Ovary (tissue), 3 donors: ENCODE data around the gene ALDH3B2.

Experiments
- POLR2A ChIP-seq: fragments of 450-650 bp; IDR thresholded peaks from one replicate; pipeline ENCODE4 v1.6.1; 2017; ENCODE audit warnings: antibody characterized with exemption, mild to moderate bottlenecking, moderate library complexity
- TF ChIP-seq, protein P1 (sequence below), 3 donors: fragments of 450-650 bp in 2 of 3; fragments of 200-600 bp in 1 of 3; IDR thresholded peaks; one replicate each; pipeline versions ENCODE4 v1.5.1 to v1.8.0; 2016 to 2022; ENCODE audit warnings: antibody characterized with exemption in 3 of 3, mild to moderate bottlenecking in 1 of 3
- donor health status: DM: no; HTN: no; CAD: no.

DNA sequence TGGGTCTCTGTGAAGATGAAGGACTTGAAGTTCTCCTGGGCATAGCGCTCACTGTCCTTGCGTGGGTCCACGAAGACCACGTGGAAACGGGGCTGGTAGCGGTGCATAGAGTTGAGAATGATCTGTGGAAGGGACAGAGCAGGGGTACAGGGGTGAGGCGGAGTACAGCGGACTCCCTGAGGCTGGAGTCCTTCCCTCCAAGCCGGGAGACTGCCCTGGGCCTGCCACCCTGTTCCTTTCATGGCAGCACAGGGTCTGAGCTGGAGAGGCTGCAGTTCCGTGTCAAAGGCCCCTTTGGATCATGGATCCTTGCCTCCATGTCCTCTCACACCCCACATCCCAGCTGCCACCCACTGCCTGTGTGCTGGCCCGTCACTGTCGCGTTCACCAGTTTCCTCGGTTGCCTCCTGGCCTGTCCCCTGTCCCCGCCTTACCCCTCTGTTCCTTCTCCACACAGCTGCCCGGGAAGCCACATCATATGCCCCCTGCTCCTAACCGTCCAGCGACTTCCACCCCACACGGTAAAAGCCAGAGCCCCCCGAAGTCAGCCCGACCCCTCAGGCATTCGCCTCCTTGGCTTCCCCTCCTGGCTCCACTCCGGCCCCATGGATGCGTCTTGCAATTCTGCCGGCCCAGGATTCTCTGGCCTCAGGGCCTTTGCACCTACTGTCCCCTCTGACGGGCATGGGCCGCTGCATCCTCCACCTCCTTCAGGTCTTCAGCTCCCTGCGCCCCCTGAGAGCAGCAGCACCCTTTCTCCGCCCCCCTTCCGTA, 41.3 kb downstream of the ALDH3B2 start:
- TF ChIP-seq, protein P1, sequence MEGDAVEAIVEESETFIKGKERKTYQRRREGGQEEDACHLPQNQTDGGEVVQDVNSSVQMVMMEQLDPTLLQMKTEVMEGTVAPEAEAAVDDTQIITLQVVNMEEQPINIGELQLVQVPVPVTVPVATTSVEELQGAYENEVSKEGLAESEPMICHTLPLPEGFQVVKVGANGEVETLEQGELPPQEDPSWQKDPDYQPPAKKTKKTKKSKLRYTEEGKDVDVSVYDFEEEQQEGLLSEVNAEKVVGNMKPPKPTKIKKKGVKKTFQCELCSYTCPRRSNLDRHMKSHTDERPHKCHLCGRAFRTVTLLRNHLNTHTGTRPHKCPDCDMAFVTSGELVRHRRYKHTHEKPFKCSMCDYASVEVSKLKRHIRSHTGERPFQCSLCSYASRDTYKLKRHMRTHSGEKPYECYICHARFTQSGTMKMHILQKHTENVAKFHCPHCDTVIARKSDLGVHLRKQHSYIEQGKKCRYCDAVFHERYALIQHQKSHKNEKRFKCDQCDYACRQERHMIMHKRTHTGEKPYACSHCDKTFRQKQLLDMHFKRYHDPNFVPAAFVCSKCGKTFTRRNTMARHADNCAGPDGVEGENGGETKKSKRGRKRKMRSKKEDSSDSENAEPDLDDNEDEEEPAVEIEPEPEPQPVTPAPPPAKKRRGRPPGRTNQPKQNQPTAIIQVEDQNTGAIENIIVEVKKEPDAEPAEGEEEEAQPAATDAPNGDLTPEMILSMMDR (IDR thresholded peaks at IDR 0.05), result no peak
- TF ChIP-seq POLR2A, result no peak
